ENCODE results near the gene RAD51B. TPM values are rescaled to one million over a fixed set of nuclear protein-coding genes. Genes with fewer than 3 reads are reported as not detected.
A peak's percentile ranks its signal among the peaks of the same experiment; 100 is the strongest.

RAD51B gene
- total RNA-seq, 1 experiment from 2014 or later = 16.7 TPM

DNA sequence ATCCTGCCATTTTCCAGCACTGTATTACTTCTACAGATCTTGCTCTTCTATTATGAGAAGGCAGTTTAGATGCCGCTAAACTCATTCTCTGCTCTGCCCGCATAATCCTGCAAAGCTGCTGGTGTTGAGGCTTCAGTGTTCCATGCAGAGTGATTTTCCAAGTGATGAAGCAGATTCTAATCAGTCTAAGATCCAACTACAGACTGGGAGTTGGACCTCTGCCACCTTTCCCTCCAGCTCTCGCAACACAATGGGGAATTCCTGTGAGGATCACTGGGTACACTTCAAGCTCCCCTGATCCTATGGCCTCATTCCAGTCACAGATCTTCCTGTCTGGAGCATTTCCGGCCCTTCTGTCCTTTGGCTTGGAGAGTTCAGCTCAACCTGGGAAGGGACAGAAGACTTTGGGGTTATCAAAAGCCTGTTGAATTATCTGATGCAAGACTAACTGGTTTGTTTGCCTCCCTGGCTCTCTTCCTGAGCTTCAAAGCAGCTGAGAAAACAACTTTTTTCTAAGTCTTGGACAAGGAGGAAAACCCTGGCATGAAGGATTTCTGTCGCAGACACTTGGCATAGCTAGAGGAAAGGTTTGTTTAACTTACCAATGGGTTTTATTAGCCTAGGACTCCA, 639.4 kb downstream of the RAD51B start:
- H3K27ac Mint-ChIP-seq = peak overlapping the region; percentile 2 to 31 (median 30); a peak in 5 of 7 replicates
- Histone ChIP-seq H2AFZ (ENCODE audit: low read length) (no peak overlapping the region), H3K27ac (ENCODE audit: insufficient read length, low read depth, low read length) (no peak overlapping the region), H3K27me3 (ENCODE audit: insufficient read depth, low read length) (no peaks in the 10 kb centered on the region), H3K4me1 (ENCODE audit: insufficient read depth, low read length) (no peaks in the 10 kb centered on the region; the same call in 1 of the 2 replicates), H2BK120ac (ENCODE audit: low read depth, low read length, poor library complexity, severe bottlenecking) (no peak overlapping the region), H3K18ac (ENCODE audit: insufficient read length, low read depth, low read length) (no peak overlapping the region), H4K20me1 (ENCODE audit: control insufficient read depth, insufficient read depth, insufficient read length) (no peaks in the 10 kb centered on the region), H4K91ac (ENCODE audit: insufficient read length, low read depth, low read length) (no peak overlapping the region), H3K14ac (ENCODE audit: insufficient read depth, low read length) (no peak overlapping the region), H2AK5ac (ENCODE audit: insufficient read length, low read length) (no peak overlapping the region), H2BK15ac (ENCODE audit: low read depth, low read length) (no peak overlapping the region), H2BK12ac (ENCODE audit: insufficient read length, low read depth, low read length) (no peak overlapping the region), H3K79me1 (ENCODE audit: insufficient read depth, low read depth, low read length, poor library complexity, severe bottlenecking) (no peaks in the 10 kb centered on the region), H3K79me2 (ENCODE audit: insufficient read depth, low read length) (no peaks in the 10 kb centered on the region), H3K9me3 (ENCODE audit: control insufficient read depth, low read depth, low read length) (no peaks in the 10 kb centered on the region), H3K9ac (ENCODE audit: extremely low read depth, insufficient read length, low read length) (no peak overlapping the region), H4K5ac (ENCODE audit: insufficient read length, low read depth, low read length) (no peak overlapping the region), H2BK5ac (ENCODE audit: insufficient read length, low read length) (no peak overlapping the region), H3K23ac (ENCODE audit: insufficient read length, low read depth, low read length) (no peak overlapping the region), H3K56ac (ENCODE audit: insufficient read length, low read depth, low read length) (no peak overlapping the region), H3K23me2 (ENCODE audit: insufficient read length, low read depth, low read length, poor library complexity, severe bottlenecking) (no peaks in the 10 kb centered on the region), H2BK20ac (ENCODE audit: low read depth, low read length, poor library complexity, severe bottlenecking) (no peak overlapping the region), H3T11ph (ENCODE audit: low read length) (no peak overlapping the region), H3K4me2 (ENCODE audit: insufficient read depth, insufficient read length, low read length) (no peak overlapping the region), H4K8ac (replicated peaks; ENCODE audit: insufficient read length, low read depth, low read length) (no peak overlapping the region), H3K4ac (ENCODE audit: low read depth, low read length) (no peak overlapping the region)
- no peaks in the 10 kb centered on the region; the same call in 1 of the 2 replicates for H3K27me3 Mint-ChIP-seq (ENCODE audit: low read depth)
- TF ChIP-seq, protein P1, sequence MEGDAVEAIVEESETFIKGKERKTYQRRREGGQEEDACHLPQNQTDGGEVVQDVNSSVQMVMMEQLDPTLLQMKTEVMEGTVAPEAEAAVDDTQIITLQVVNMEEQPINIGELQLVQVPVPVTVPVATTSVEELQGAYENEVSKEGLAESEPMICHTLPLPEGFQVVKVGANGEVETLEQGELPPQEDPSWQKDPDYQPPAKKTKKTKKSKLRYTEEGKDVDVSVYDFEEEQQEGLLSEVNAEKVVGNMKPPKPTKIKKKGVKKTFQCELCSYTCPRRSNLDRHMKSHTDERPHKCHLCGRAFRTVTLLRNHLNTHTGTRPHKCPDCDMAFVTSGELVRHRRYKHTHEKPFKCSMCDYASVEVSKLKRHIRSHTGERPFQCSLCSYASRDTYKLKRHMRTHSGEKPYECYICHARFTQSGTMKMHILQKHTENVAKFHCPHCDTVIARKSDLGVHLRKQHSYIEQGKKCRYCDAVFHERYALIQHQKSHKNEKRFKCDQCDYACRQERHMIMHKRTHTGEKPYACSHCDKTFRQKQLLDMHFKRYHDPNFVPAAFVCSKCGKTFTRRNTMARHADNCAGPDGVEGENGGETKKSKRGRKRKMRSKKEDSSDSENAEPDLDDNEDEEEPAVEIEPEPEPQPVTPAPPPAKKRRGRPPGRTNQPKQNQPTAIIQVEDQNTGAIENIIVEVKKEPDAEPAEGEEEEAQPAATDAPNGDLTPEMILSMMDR (conservative IDR thresholded peaks at IDR 0.05) = no peak
- H3K9me3 Mint-ChIP-seq = peaks cover 8 to 12% of the 10 kb centered on the region in 2 experiments; a peak in 4 of 5 replicates
- DNase-seq = peak; percentile 48
- peaks cover 8 to 16% (median 9%) of the 10 kb centered on the region in 3 experiments for H3K36me3 Mint-ChIP-seq (ENCODE audit: insufficient read depth in 1 of 3, low read depth in 3 of 3)
- H3K4me3 Mint-ChIP-seq = no peak overlapping the region
- no CpG with 5 or more reads among the region's 5 CpGs for WGBS (ENCODE audit: extremely low coverage, insufficient read length, low lambda C conversion rate)
- peaks cover 13 to 16% of the 10 kb centered on the region in 2 experiments for H3K4me1 Mint-ChIP-seq
